ENCODE results near the gene NLRP3.

DNA sequence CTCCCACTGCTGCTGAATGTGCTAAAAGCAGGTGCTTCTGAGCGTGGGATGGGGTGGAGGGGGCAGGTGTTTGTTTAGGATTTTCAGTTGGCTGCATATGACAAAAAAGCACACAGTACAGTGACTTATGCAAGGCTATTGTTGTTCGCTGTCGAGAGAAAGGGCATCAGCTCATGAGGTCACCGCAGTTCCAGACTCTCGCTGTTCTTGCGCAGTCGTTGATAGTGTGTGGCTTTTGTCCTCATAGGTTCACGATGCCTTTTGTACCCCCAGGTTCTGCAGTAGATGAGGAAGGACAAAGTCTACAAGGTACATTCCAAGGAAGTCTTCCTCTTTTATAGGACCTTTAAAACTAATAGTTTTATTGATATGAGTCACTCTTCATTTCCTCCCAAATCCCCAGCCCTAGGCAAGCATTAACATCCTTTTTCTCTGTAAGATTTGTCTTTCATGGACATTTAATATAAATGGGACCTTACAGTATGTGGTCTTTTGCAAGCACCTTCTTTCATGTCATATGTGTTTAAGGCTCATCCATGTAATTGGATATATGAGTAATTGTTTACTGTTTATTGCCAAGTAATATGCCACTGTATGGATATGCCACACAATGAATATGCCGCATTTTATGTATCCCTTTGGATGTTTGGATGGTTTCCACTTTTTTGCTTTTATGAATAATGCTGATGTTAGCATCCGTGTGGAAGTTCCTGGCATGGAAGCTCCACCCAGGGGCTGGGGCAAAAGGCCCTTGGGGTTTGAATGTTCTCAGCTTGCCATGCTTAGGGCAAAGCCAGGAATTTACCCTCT, 14.5 kb upstream of the NLRP3 start:
- TF ChIP-seq, protein P1, sequence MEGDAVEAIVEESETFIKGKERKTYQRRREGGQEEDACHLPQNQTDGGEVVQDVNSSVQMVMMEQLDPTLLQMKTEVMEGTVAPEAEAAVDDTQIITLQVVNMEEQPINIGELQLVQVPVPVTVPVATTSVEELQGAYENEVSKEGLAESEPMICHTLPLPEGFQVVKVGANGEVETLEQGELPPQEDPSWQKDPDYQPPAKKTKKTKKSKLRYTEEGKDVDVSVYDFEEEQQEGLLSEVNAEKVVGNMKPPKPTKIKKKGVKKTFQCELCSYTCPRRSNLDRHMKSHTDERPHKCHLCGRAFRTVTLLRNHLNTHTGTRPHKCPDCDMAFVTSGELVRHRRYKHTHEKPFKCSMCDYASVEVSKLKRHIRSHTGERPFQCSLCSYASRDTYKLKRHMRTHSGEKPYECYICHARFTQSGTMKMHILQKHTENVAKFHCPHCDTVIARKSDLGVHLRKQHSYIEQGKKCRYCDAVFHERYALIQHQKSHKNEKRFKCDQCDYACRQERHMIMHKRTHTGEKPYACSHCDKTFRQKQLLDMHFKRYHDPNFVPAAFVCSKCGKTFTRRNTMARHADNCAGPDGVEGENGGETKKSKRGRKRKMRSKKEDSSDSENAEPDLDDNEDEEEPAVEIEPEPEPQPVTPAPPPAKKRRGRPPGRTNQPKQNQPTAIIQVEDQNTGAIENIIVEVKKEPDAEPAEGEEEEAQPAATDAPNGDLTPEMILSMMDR (IDR thresholded peaks at IDR 0.05), result no peak
- no peak for TF ChIP-seq POLR2AphosphoS5 (IDR thresholded peaks at IDR 0.05)

Measured in prostate gland (tissue), 2 donors.